HG02678 (cell line): ENCODE results near the gene CDHR3.
"Not testable (repeated sequence)": the region's sequence is repeated elsewhere in the genome, so short reads cannot be mapped to it uniquely, and the experiment has no call there.

Experiments used
- ATAC-seq: cut with Tn5 transposase; IDR thresholded peaks from one replicate; pipeline ENCODE4 v1.9.1; 2021; ENCODE audit warnings: mild to moderate bottlenecking, moderate library complexity; ENCODE audit not compliant: unreplicated experiment

Gene CDHR3

GRCh38 chr7:105955651-105956466 lies 7.2 kb upstream of the CDHR3 start:
- not testable (repeated sequence) for ATAC-seq

- ATAC-seq, result no peak
Observed at GRCh38 chr7:105958012-105958411, 5.1 kb upstream of the CDHR3 start.

DNA sequence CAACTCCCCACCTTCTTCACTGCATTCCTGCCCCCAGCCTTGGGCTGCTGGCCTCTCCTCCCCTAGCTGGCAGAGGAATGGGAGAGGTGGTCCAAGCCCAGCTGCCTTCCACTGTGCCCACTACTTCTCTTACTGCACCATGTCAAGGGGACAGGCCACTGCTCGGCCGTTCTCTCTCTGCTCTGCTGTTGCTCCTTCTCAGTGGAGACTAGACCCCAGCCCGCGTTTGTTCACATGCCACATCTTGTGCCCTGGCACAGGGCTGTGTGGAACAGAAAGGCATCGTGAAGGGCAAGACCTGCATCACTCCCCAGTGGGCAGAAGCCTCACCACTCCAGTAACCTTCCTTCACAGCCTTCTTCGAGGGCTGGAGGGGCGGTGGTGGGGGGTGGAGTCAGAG lies 711 bp upstream of the CDHR3 start:
- no peak for ATAC-seq

GRCh38 chr7:105971845-105972244 lies 8.8 kb downstream of the CDHR3 start:
- ATAC-seq, result no peak

GRCh38 chr7:105972276-105972675 lies 9.2 kb downstream of the CDHR3 start:
- ATAC-seq, result no peak

DNA sequence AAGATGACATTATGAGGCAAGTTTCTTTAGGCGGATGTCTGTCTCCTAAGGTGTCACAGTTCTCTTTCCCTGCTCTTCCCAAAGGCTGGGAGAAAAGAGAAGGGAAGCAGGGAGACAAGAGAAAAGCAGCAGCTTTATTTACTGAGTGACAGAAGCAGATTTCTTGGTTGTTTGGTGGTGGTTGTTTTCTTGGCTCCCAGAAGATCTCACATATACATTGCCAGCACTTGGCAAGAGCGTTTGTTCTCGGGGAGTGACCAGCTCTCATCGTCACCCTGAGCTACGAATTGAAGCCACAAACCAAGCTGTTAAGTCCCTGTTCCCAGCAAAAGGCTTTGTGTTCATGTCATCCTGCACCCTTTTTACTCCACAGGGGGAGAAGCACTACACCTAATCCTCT lies 11.4 kb downstream of the CDHR3 start:
- no peak for ATAC-seq

GRCh38 chr7:105975770-105976417 lies 12.8 kb downstream of the CDHR3 start:
- ATAC-seq, result no peak

DNA sequence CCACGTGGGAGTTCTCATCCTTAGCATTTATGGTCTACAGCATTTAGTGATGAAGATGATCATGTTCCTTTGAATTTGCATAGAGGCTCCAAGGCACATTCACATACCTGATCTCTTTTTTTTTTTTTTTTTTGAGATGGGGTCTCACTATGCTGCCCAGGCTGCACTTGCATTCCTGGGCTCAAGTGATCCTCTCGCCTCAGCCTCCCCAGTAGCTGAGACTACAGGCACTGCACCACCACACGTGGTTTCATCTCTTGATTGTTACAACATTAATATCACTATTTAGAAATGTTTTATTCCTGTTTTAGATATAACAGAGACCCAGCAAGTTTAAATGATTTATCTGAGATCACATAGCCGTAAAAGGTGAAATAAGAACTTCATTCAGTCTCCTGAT lies 13.8 kb downstream of the CDHR3 start:
- no peak for ATAC-seq

DNA sequence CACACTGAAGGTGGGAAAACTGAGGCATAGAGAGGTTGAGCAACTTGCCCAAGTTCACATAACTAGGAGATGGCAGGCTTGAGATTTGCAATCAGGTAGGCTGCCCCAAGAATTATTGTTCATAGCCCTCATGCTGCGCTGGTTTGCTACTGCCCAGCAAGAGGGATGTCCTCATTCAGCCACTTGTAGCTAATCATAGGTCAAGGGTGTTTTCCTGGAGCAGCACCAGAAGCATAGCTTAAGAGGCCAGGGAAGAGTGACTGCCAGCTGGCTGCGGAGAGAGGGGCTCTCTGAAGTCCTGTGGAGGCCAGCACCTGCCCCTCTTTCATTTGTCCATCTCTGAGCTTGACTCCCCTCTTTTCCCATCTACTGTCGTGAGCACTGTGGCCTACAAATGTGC lies 15.0 kb downstream of the CDHR3 start:
- ATAC-seq, result no peak

DNA sequence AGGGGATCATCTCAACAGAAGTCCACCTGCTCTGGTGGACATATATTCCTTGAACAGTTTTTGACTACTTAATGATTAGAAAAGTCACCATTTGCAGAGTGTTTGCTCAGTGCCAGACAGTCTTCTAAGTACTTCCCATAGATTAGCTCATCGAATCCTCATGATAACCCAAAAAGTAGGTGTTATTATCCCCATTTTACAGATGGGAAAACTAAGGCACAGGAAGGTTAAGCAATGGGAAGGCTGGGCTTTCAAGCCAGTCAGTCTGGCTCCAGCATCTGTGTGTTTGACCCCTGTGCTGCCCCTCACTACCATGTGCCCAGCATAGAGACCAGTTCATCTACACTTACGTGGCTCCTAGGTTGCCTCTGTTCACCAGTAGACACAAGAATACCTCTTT lies 15.9 kb downstream of the CDHR3 start:
- no peak for ATAC-seq

- ATAC-seq, result no peak
Observed at GRCh38 chr7:105979405-105979804, 16.3 kb downstream of the CDHR3 start.

DNA sequence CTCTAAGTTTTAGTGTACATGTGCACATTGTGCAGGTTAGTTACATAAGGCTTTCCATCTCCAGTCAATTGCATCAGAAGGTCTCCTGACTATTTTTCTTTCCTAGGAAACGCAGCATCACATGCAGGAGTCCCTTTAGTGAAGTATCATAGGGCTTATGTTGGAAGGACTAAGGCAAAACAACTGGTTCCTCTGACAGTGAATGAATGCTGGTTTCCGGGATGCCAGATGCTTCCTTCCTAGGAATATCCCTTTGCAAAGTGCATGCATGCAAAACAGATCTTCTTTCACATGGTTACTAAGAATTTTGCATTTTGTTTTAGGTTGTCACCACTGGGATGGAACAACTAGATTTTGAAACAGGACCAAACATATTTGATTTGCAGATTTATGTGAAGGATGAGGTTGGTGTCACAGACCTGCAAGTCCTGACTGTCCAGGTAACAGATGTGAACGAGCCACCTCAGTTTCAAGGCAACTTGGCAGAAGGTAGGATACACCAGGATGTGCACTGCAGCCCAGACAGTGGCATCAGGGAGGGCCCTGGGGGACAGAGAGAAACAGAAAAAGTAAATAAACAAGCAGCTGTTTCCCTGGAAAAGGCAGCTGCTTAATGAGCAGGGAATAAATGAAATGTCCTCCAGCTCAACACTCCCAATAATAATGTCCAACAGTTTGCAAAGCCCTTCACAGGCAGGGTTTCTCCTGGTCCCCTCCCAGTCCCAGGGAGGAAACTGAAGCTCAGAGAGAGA lies 17.8 kb downstream of the CDHR3 start:
- no peak for ATAC-seq

DNA sequence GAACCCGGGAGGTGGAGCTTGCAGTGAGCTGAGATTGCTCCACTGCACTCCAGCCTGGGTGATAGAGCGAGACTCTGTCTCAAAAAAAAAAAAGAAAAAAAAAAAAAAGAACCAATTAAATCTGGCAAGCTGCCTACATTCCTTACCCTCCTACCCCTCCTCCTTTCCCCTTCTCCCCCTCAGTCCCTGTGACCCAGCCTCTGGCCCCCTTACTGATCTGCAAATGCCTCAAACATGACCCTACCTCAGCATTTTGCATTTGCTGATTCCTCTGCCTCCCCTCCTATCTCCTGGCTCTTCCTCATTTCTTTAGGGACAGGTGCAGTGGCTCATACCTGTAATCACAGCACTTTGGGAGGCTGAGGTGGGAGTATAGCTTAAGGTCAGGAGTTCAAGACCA lies 19.3 kb downstream of the CDHR3 start:
- ATAC-seq, result no peak

DNA sequence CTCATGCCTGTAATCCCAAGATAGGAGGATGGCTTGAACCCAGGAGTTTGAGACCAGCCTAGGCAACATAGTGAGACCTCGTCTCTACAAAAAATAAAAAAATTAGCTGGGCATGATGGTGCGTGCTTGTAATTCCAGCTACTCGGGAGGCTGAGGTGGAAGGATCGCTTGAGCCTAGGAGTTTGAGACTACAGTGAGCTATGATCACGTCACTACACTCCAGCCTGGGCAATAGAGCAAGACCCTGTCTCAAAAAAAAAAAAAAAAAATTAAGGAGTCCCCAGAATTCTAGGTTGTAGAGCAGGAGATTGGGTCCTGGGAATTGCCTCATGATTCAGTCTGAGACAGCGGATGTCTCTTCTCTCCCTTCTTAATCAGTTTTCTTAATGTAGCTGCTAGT lies 21.7 kb downstream of the CDHR3 start:
- not testable (repeated sequence) for ATAC-seq

DNA sequence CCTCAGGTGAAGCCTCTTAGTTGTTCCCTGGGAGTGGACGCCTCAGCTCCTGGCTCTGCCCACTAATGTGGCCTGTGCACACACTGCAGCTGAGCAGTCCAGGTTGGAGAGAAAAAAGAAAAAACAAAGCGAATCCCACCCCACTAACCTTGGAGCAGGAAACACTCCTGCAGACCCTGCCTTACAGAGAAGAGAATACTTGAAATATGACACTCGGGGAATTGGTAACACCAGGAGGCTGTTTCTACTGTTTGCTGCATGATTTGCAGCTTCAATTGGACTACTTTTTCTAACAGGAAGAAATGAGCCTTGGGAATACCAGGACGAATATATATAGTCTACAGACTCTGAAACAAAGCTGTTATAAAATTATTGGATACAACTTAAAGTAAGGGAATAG lies 22.2 kb downstream of the CDHR3 start:
- no peak for ATAC-seq

DNA sequence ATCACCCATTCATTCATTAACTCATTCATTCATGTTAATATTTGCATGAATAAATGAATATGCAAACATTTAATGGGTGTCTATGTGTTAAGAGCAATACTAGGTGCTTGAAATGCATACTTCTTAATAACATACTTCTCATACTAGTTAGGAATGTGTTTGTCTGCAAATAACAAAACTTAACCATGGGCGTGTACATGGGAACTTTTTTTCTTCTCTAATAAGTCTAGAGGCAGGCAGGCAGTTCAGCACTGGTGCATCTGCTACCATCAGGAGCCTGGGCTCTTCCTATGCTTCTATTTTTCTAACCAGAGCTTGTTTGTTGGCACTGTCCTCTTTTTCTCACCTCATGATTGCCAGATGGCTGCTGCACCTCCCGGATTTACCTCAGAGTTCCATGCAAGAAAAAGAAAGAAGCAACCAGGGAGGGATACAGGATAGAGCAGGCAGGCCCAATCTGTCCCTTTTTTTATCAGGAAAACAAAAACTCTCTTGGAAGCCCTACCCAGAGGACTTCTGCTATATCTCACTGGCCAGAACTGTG lies 22.7 kb downstream of the CDHR3 start:
- ATAC-seq, result no peak

- ATAC-seq, result no peak
Observed at GRCh38 chr7:105987046-105987445, 24.0 kb downstream of the CDHR3 start.

DNA sequence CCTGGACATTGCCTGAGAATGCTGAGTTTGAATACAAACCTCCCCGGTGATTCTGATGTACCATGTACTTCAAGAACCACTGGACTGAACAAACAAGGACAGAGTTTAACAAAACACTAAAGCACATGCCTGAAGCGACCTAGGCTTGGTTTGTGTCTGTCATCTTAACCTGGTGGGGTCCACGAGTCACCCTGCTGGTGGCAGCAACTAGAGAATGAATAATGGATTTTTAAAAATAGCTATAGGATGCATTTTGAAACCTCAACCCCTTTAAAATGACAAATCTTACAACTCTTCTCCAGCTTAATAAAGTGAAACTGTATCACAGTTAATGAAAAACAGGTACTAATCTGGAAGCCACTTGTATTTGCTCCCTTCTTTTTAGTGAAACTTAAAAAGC lies 25.2 kb downstream of the CDHR3 start:
- no peak for ATAC-seq

DNA sequence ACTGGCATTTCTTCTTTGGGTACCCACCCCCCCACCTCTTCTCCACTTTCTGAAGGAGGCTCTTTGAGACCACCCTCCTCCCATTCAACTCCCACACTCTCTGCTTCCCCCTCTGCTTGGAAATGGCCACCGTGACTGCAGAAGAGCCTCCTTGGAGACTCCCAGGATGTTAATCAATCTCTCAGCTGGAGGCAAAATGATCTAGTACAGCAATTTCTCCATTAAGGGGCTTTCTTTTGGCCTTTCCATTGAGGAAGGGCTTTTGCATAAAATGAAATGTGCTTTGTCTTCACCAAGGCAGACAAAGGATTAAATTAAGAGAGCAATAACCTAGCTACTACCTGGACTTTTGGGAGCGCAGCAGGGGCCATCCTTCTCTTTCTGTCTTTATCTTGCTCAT lies 26.1 kb downstream of the CDHR3 start:
- no peak for ATAC-seq

DNA sequence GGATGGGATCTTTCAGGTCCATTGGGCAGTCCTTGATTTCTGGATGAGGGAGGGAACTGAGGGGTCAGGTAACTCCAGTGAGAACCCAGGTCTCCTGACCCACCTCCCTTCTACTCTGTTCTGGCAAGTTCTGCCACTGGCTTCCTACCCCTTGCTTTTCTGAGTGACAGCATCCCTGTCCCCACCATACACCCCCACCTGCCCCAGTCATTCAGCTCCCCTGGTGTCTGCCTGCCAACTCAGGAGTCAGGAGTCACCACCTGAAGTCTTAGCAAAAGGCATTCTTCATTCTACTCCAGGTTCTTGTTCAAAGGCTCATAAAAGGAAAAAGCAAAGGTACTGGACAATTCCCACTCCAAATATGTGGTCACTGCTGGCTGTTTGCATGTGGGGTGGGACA lies 26.6 kb downstream of the CDHR3 start:
- no peak for ATAC-seq

DNA sequence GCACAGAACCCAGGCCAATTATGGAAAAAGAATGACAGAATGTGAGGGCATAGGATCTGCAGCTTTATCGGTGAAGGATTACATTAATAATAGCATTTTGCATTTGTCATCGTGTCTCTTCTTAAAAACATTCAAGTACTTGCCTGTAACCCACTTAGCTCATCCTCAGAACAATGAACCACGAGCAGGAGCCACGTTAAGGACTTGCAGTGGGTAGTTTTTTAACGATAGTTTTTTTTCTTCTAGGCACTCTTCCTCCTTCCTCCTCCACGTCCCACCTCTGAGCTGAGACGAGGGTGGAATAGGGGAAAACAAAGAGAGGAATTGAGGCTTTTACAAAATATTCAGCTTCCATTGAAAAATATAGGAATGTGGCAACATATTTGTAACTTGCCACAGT lies 27.1 kb downstream of the CDHR3 start:
- ATAC-seq, result no peak
